Measurements from ENCODE around the gene SEC24C. TPM values are rescaled to one million over a fixed set of nuclear protein-coding genes. Genes with fewer than 3 reads are reported as not detected.
"Not testable (repeated sequence)": the region's sequence is repeated elsewhere in the genome, so short reads cannot be mapped to it uniquely, and the experiment has no call there.

Gene SEC24C
- polyA plus RNA-seq, 2 donors = 38.8 to 46.8 TPM

- H3K27me3 ChIP-seq (ENCODE audit: control insufficient read depth in 1 of 2, insufficient read depth in 2 of 2, low read length in 2 of 2) = not testable (repeated sequence)
These were observed 30.3 kb upstream of the SEC24C start for GRCh38 chr10:73713912-73714311.

GRCh38 chr10:73714483-73714882 is 29.7 kb upstream of the SEC24C start:
- H3K27me3 ChIP-seq (ENCODE audit: control insufficient read depth in 1 of 2, insufficient read depth in 2 of 2, low read length in 2 of 2); H3K4me1 ChIP-seq (ENCODE audit: control insufficient read depth in 2 of 2, insufficient read depth in 2 of 2, low read length in 1 of 2); H3K9me3 ChIP-seq (ENCODE audit: control insufficient read depth in 2 of 2, insufficient read depth in 1 of 2, low read depth in 1 of 2, low read length in 1 of 2); H3K27ac ChIP-seq (ENCODE audit: low read depth in 2 of 2, low read length in 1 of 2); H3K4me3 ChIP-seq (ENCODE audit: low read depth in 1 of 2, low read length in 2 of 2); H3K36me3 ChIP-seq (ENCODE audit: control insufficient read depth in 2 of 2, insufficient read depth in 2 of 2, low read length in 1 of 2): not testable (repeated sequence)
- 58 to 67% methylated on average over 3 of the region's 3 CpGs for WGBS, 2 donors

More at GRCh38 chr10:73713912-73714311, 30.3 kb upstream of the SEC24C start:
- H3K27ac ChIP-seq (ENCODE audit: low read depth in 2 of 2, low read length in 1 of 2); H3K36me3 ChIP-seq (ENCODE audit: control insufficient read depth in 2 of 2, insufficient read depth in 2 of 2, low read length in 1 of 2); H3K9me3 ChIP-seq (ENCODE audit: control insufficient read depth in 2 of 2, insufficient read depth in 1 of 2, low read depth in 1 of 2, low read length in 1 of 2); H3K4me3 ChIP-seq (ENCODE audit: low read depth in 1 of 2, low read length in 2 of 2); H3K4me1 ChIP-seq (ENCODE audit: control insufficient read depth in 2 of 2, insufficient read depth in 2 of 2, low read length in 1 of 2): not testable (repeated sequence)
- WGBS, 2 donors = 90 to 91% methylated on average over 3 of the region's 3 CpGs

DNA sequence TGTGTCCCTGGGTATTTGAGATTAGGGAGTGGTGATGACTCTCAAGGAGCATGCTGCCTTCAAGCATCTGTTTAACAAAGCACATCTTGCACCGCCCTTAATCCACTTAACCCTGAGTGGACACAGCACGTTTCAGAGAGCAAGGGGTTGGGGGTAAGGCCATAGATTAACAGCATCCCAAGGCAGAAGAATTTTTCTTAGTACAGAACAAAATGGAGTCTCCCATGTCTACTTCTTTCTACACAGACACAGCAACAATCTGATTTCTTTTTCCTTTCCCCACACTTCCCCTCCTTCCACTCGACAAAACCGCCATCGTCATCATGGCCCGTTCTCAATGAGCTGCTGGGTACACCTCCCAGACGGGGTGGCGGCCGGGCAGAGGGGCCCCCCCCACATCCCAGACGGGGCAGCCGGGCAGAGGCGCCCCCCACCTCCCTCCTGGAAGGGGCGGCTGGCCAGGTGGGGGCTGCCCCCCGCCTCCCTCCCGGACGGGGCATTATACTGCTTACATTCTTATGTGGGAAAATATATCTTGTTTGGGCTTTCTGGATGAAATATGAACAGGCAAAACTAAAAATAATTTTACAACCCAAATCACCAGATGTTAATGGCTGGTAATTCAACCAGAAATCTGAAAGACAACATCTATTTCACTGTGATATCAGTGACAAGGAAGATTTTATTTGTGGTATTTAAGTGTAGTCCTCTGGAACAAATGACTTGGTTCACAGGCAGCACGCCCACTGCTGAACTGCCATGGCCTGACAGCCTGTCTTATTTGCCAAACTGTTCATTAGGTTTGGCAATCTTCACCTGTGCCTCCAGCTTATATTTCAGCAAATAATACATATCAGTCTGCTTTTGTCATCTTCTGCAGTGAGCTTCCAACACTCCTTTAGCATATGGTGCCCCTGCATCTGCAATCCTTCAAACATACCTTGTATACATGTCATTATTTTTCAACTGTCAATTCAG is 28.7 kb upstream of the SEC24C start:
- H3K4me3 ChIP-seq (ENCODE audit: low read depth in 1 of 2, low read length in 2 of 2); H3K9me3 ChIP-seq (ENCODE audit: control insufficient read depth in 2 of 2, insufficient read depth in 1 of 2, low read depth in 1 of 2, low read length in 1 of 2); H3K4me1 ChIP-seq (ENCODE audit: control insufficient read depth in 2 of 2, insufficient read depth in 2 of 2, low read length in 1 of 2); H3K27me3 ChIP-seq (ENCODE audit: control insufficient read depth in 1 of 2, insufficient read depth in 2 of 2, low read length in 2 of 2); H3K27ac ChIP-seq (ENCODE audit: low read depth in 2 of 2, low read length in 1 of 2); H3K36me3 ChIP-seq (ENCODE audit: control insufficient read depth in 2 of 2, insufficient read depth in 2 of 2, low read length in 1 of 2): not testable (repeated sequence)
- WGBS, 2 donors = 89% methylated on average over 17 of the region's 17 CpGs

DNA sequence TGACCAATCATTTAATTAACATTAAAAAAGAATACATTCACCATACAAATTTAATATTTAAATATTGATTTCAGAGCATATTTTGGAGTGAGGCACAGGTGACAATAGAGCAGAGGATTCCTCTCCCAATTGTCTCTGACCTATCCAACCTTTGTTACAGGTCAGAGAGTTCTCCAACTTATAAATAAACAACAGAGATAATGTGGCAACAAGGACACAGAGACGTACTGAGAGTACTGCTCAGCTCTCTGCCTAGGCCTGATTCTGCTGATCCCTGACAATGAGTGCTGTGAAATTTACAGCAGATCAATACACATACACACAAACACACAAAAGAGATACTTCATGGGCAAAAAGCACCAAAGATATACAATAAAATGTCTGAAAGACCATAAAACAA is 27.9 kb upstream of the SEC24C start:
- Histone ChIP-seq H3K9me3 (ENCODE audit: control insufficient read depth in 2 of 2, insufficient read depth in 1 of 2, low read depth in 1 of 2, low read length in 1 of 2) (no peaks in the 10 kb centered on the region), H3K4me3 (ENCODE audit: low read depth in 1 of 2, low read length in 2 of 2) (no peak overlapping the region), H3K4me1 (ENCODE audit: control insufficient read depth in 2 of 2, insufficient read depth in 2 of 2, low read length in 1 of 2) (no peaks in the 10 kb centered on the region), H3K27ac (ENCODE audit: low read depth in 2 of 2, low read length in 1 of 2) (no peak overlapping the region), H3K27me3 (ENCODE audit: control insufficient read depth in 1 of 2, insufficient read depth in 2 of 2, low read length in 2 of 2) (no peaks in the 10 kb centered on the region), H3K36me3 (ENCODE audit: control insufficient read depth in 2 of 2, insufficient read depth in 2 of 2, low read length in 1 of 2) (peaks cover 0 to 12% of the 10 kb centered on the region in 2 donors)
- 91 to 96% methylated on average over 1 of the region's 1 CpG for WGBS, 2 donors

GRCh38 chr10:73717556-73717955 is 26.6 kb upstream of the SEC24C start:
- no peaks in the 10 kb centered on the region for H3K9me3 ChIP-seq (ENCODE audit: control insufficient read depth in 2 of 2, insufficient read depth in 1 of 2, low read depth in 1 of 2, low read length in 1 of 2)
- WGBS, 2 donors = 75 to 77% methylated on average over 5 of the region's 5 CpGs
- no peak overlapping the region for H3K27ac ChIP-seq (ENCODE audit: low read depth in 2 of 2, low read length in 1 of 2)
- H3K4me3 ChIP-seq (ENCODE audit: low read depth in 1 of 2, low read length in 2 of 2) = no peak overlapping the region
- H3K27me3 ChIP-seq (ENCODE audit: control insufficient read depth in 1 of 2, insufficient read depth in 2 of 2, low read length in 2 of 2) = no peaks in the 10 kb centered on the region
- H3K4me1 ChIP-seq (ENCODE audit: control insufficient read depth in 2 of 2, insufficient read depth in 2 of 2, low read length in 1 of 2) = no peaks in the 10 kb centered on the region
- H3K36me3 ChIP-seq (ENCODE audit: control insufficient read depth in 2 of 2, insufficient read depth in 2 of 2, low read length in 1 of 2) = peaks cover 0 to 12% of the 10 kb centered on the region in 2 donors

- not testable (repeated sequence) for H3K27ac ChIP-seq (ENCODE audit: low read depth in 2 of 2, low read length in 1 of 2); H3K4me1 ChIP-seq (ENCODE audit: control insufficient read depth in 2 of 2, insufficient read depth in 2 of 2, low read length in 1 of 2); H3K4me3 ChIP-seq (ENCODE audit: low read depth in 1 of 2, low read length in 2 of 2); H3K9me3 ChIP-seq (ENCODE audit: control insufficient read depth in 2 of 2, insufficient read depth in 1 of 2, low read depth in 1 of 2, low read length in 1 of 2); H3K27me3 ChIP-seq (ENCODE audit: control insufficient read depth in 1 of 2, insufficient read depth in 2 of 2, low read length in 2 of 2)
- H3K36me3 ChIP-seq (ENCODE audit: control insufficient read depth in 2 of 2, insufficient read depth in 2 of 2, low read length in 1 of 2) = peaks cover 0 to 12% of the 10 kb centered on the region in 2 donors
- WGBS, 2 donors = 79 to 87% methylated on average over 4 of the region's 4 CpGs
These were observed 23.6 kb upstream of the SEC24C start for GRCh38 chr10:73720561-73720960.

- no peak overlapping the region for H3K27ac ChIP-seq (ENCODE audit: low read depth in 2 of 2, low read length in 1 of 2)
- no peak overlapping the region for H3K4me3 ChIP-seq (ENCODE audit: low read depth in 1 of 2, low read length in 2 of 2)
- peaks cover 2 to 7% of the 10 kb centered on the region in 2 donors for H3K36me3 ChIP-seq (ENCODE audit: control insufficient read depth in 2 of 2, insufficient read depth in 2 of 2, low read length in 1 of 2)
- 69 to 92% methylated on average over 4 of the region's 4 CpGs for WGBS, 2 donors
- H3K4me1 ChIP-seq (ENCODE audit: control insufficient read depth in 2 of 2, insufficient read depth in 2 of 2, low read length in 1 of 2) = no peaks in the 10 kb centered on the region
- no peaks in the 10 kb centered on the region for H3K9me3 ChIP-seq (ENCODE audit: control insufficient read depth in 2 of 2, insufficient read depth in 1 of 2, low read depth in 1 of 2, low read length in 1 of 2)
- no peaks in the 10 kb centered on the region for H3K27me3 ChIP-seq (ENCODE audit: control insufficient read depth in 1 of 2, insufficient read depth in 2 of 2, low read length in 2 of 2)
These were observed 20.7 kb upstream of the SEC24C start for GRCh38 chr10:73723516-73723915.

- H3K27me3 ChIP-seq (ENCODE audit: control insufficient read depth in 1 of 2, insufficient read depth in 2 of 2, low read length in 2 of 2); H3K9me3 ChIP-seq (ENCODE audit: control insufficient read depth in 2 of 2, insufficient read depth in 1 of 2, low read depth in 1 of 2, low read length in 1 of 2): not testable (repeated sequence)
- Histone ChIP-seq H3K27ac (ENCODE audit: low read depth in 2 of 2, low read length in 1 of 2) (peak overlapping the region; percentile 92 to 97), H3K4me1 (ENCODE audit: control insufficient read depth in 2 of 2, insufficient read depth in 2 of 2, low read length in 1 of 2) (peaks cover 0 to 11% of the 10 kb centered on the region in 2 donors), H3K4me3 (ENCODE audit: low read depth in 1 of 2, low read length in 2 of 2) (peak overlapping the region; percentile 67 to 96), H3K36me3 (ENCODE audit: control insufficient read depth in 2 of 2, insufficient read depth in 2 of 2, low read length in 1 of 2) (peaks cover 2 to 27% of the 10 kb centered on the region in 2 donors)
- 0 to 1% methylated on average over 9 of the region's 9 CpGs for WGBS, 2 donors
These were observed 14.4 kb upstream of the SEC24C start for GRCh38 chr10:73729781-73730152.

DNA sequence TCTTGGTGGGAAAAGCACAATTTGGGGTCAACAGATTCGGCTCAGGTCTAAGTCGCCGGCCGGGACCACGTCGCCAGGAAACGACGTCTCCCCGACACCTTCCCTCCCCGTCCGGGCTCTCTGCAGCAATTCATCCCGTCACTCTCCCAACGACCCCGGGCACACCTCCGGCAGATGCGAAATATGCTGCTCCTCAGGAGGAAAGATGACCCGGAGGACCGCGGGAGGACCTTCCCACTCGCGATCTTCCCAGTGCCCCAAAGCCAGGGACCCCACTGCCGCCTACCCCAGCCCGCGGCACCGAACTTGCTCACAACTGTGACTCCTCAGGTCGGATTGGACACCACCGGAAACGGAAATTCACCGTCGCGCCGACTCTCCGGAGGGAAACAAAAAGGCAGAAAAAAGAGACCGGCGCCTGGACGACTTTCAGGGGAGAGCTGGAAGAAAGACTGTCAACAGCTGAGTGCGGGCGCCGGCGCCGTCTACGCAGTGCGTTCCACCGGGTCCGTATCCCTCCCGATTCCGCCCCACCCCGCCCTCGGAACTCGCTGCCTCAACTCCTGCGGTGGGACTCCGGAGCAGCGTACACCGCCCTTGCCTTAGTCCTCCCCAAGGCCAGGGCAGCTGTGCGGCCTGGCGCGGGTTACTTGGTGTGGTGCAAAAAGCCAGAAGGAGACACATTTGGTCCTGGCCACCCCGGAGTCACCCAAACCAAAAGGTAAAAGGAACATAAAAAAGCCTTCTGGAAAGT is 13.8 kb upstream of the SEC24C start:
- WGBS, 2 donors = 0% methylated on average over 57 to 58 of the region's 58 CpGs
- Histone ChIP-seq H3K27ac (ENCODE audit: low read depth in 2 of 2, low read length in 1 of 2) (peak overlapping the region; percentile 92 to 97), H3K27me3 (ENCODE audit: control insufficient read depth in 1 of 2, insufficient read depth in 2 of 2, low read length in 2 of 2) (no peaks in the 10 kb centered on the region), H3K4me1 (ENCODE audit: control insufficient read depth in 2 of 2, insufficient read depth in 2 of 2, low read length in 1 of 2) (peaks cover 0 to 11% of the 10 kb centered on the region in 2 donors), H3K9me3 (ENCODE audit: control insufficient read depth in 2 of 2, insufficient read depth in 1 of 2, low read depth in 1 of 2, low read length in 1 of 2) (no peaks in the 10 kb centered on the region), H3K36me3 (ENCODE audit: control insufficient read depth in 2 of 2, insufficient read depth in 2 of 2, low read length in 1 of 2) (peaks cover 2 to 27% of the 10 kb centered on the region in 2 donors), H3K4me3 (ENCODE audit: low read depth in 1 of 2, low read length in 2 of 2) (peak overlapping the region; percentile 67 to 96)
